K562 (cell line): ENCODE results near the gene CD9. TPM values are rescaled to one million over a fixed set of nuclear protein-coding genes. Genes with fewer than 3 reads are reported as not detected.

Experiments used
- ATAC-seq: fragments of 200-7000 bp; cut with Tn5 transposase; 3 replicates; pipeline ENCODE4 v1.9.1; 2020; ENCODE audit warnings: moderate library complexity
- BruUV-seq: library from RNA; stranded (reverse); fragments of 400-500 nt; replicated peaks from 2 replicates; lab custom pipeline; 2021; lab: Mats Ljungman, UMichigan
- CTCF ChIA-PET: fragments of 300-600 bp; formaldehyde crosslinking; extraction: SDS; loops from one replicate; lab custom pipeline; 2021; ENCODE audit warnings: low intra/inter-chr PET ratio; lab: Yijun Ruan, JAX
- POLR2A ChIA-PET: fragments of 300-600, 350-650 bp; sonication (Branson Sonifier 250); formaldehyde crosslinking; extraction: SDS; loops from one replicate; lab custom pipeline; 2021; ENCODE audit warnings: antibody characterized with exemption, inconsistent platforms; lab: Yijun Ruan, JAX
- DNase-seq, 4 experiments: peaks; one replicate each; pipeline versions ENCODE4 v3.0.0 to v3.0.0-alpha.2; 2011 to 2018; ENCODE audit warnings: low spot score in 3 of 4, mixed read lengths in 3 of 4; ENCODE audit errors: extremely low read depth in 1 of 4
- FAIRE-seq: peaks from 2 replicates; lab custom pipeline; 2011; peaks lifted over from hg19 to GRCh38; lab: Jason Lieb, UNC
- H2AFZ ChIP-seq: 2 replicates; pipeline ENCODE4 v1.6.0; 2011; ENCODE audit warnings: low read depth, low read length, control low read depth, inconsistent platforms
- H3K27ac ChIP-seq: fragments of 200-600 bp; 3 replicates; pipeline ENCODE4 v1.8.0; 2011; ENCODE audit warnings: low read depth, mild to moderate bottlenecking, control low read depth, inconsistent platforms, low read length, moderate library complexity, mixed read lengths; ENCODE audit errors: extremely low read depth
- H3K27me3 ChIP-seq, 2 experiments: fragments of 300-600 bp in 1 of 2; 2 replicates in 1 of 2; 3 replicates in 1 of 2; pipeline versions ENCODE4 v1.6.0 to v1.8.0; 2011; ENCODE audit warnings: inconsistent platforms in 2 of 2, low read length in 2 of 2, mild to moderate bottlenecking in 1 of 2, mixed read lengths in 1 of 2, moderate library complexity in 1 of 2; ENCODE audit not compliant: control insufficient read depth in 2 of 2, insufficient read depth in 2 of 2
- H3K36me3 ChIP-seq: fragments of 300-600 bp; 3 replicates; pipeline ENCODE4 v1.8.0; 2011; ENCODE audit warnings: mild to moderate bottlenecking, low read length, inconsistent platforms; ENCODE audit not compliant: control insufficient read depth, insufficient read depth
- H3K4me1 ChIP-seq, 2 experiments: fragments of 200-600 bp in 1 of 2; replicated peaks in 1 of 2; 2 replicates in 1 of 2; 3 replicates in 1 of 2; pipeline versions ENCODE4 v1.5.1 to v1.8.0; 2011; ENCODE audit warnings: inconsistent platforms in 2 of 2, low read length in 2 of 2, mild to moderate bottlenecking in 1 of 2, mixed read lengths in 1 of 2, moderate library complexity in 1 of 2; ENCODE audit not compliant: control insufficient read depth in 2 of 2, insufficient read depth in 2 of 2
- H3K4me2 ChIP-seq: 2 replicates; pipeline ENCODE4 v1.6.1; 2011; ENCODE audit warnings: low read length, control low read depth, inconsistent platforms, mixed read lengths; ENCODE audit not compliant: insufficient read depth
- H3K4me3 ChIP-seq: fragments of 200-600 bp; sonication (generic), shearing (Covaris generic); 2 replicates; pipeline ENCODE4 v1.5.1; 2016; ENCODE audit warnings: control low read depth, inconsistent platforms
- H3K79me2 ChIP-seq: fragments of 200-600 bp; 3 replicates; pipeline ENCODE4 v1.8.0; 2011; ENCODE audit warnings: low read length, inconsistent platforms; ENCODE audit not compliant: control insufficient read depth, insufficient read depth
- H3K9ac ChIP-seq, 2 experiments: 2 replicates each; pipeline versions ENCODE4 v1.6.0 to v1.6.1; 2011; ENCODE audit warnings: low read depth in 2 of 2, low read length in 2 of 2, control low read depth in 1 of 2, inconsistent platforms in 1 of 2, mild to moderate bottlenecking in 1 of 2, mixed read lengths in 1 of 2; ENCODE audit not compliant: insufficient read depth in 1 of 2
- H3K9me1 ChIP-seq: one replicate; pipeline ENCODE4 v1.6.0; 2011; ENCODE audit warnings: inconsistent platforms, mild to moderate bottlenecking, low read length, moderate library complexity; ENCODE audit not compliant: control insufficient read depth, insufficient read depth
- H3K9me3 ChIP-seq: replicated peaks from 2 replicates; pipeline ENCODE4 v1.5.1; 2011; ENCODE audit warnings: low read depth, low read length, inconsistent platforms; ENCODE audit not compliant: control insufficient read depth, insufficient read depth
- H4K20me1 ChIP-seq: replicated peaks from 2 replicates; pipeline ENCODE4 v1.6.1; 2011; ENCODE audit warnings: low read length, inconsistent platforms, mixed read lengths; ENCODE audit not compliant: control insufficient read depth, insufficient read depth
- CBX3 ChIP-seq, 2 experiments: IDR thresholded peaks; 1 replicate in 1 of 2; 2 replicates in 1 of 2; pipeline ENCODE4 v1.6.1; 2012; ENCODE audit warnings: inconsistent platforms in 2 of 2, low read length in 2 of 2, borderline replicate concordance in 1 of 2, control low read depth in 1 of 2
- EP300 ChIP-seq: IDR thresholded peaks from 2 replicates; pipeline ENCODE4 v1.6.1; 2012; ENCODE audit warnings: low read length, improper control_type of control experiment
- MCM2 ChIP-seq: fragments of 450-650 bp; IDR thresholded peaks from 2 replicates; pipeline ENCODE4 v1.6.1; 2017; ENCODE audit warnings: low read depth, mild to moderate bottlenecking
- PHF8 ChIP-seq: fragments of 200-600 bp; sonication (generic); IDR thresholded peaks from 2 replicates; pipeline ENCODE4 v1.6.1; 2012; ENCODE audit warnings: mixed run types, mild to moderate bottlenecking, inconsistent platforms, low read length, moderate library complexity, borderline replicate concordance
- RBFOX2 ChIP-seq: fragments of 200-400 bp; formaldehyde crosslinking; IDR thresholded peaks from 2 replicates; pipeline ENCODE4 v1.6.1; 2017; ENCODE audit warnings: low read depth, mild to moderate bottlenecking, low read length, moderate library complexity
- SMAD1 ChIP-seq: fragments of 150-350 bp; IDR thresholded peaks from 2 replicates; pipeline ENCODE4 v1.6.1; 2014; ENCODE audit warnings: low read length, low read depth; ENCODE audit not compliant: partially characterized antibody
- SMAD3 ChIP-seq: fragments of 450-650 bp; formaldehyde crosslinking; conservative IDR thresholded peaks from 2 replicates; pipeline ENCODE4 v1.4.0; 2020; ENCODE audit warnings: mild to moderate bottlenecking
- SMAD4 ChIP-seq: fragments of 250-450 bp; sonication (Bioruptor Pico); conservative IDR thresholded peaks from 2 replicates; pipeline ENCODE4 v1.8.0; 2021; ENCODE audit warnings: inconsistent platforms, mild to moderate bottlenecking, moderate library complexity
- ZBED1 ChIP-seq: IDR thresholded peaks from 2 replicates; pipeline ENCODE4 v1.6.1; 2014
- ZNF79 ChIP-seq: fragments of 250-450 bp; sonication (Bioruptor Pico); IDR thresholded peaks from 2 replicates; pipeline ENCODE4 v1.4.0; 2020; ENCODE audit warnings: low read depth, mild to moderate bottlenecking, moderate library complexity
- WGBS: fragments of 100-300 bp; shearing (Covaris generic); methylation state at CpG from one replicate; pipeline ENCODE4 v1.1.6; 2016; ENCODE audit warnings: low coverage, mixed read lengths; ENCODE audit not compliant: insufficient coverage; ENCODE audit errors: missing lambda C conversion rate; 5-methylcytosine and 5-hydroxymethylcytosine counted together
- in situ Hi-C: fragments of 300-500 bp; cut with MboI; formaldehyde crosslinking; loops from 4 replicates; pipeline ENCODE4 v1.15.0; 2018; ENCODE audit warnings: inconsistent platforms, mixed read lengths
- intact Hi-C: fragments of 100-400 bp; cut with micrococcal nuclease; formaldehyde crosslinking; loops from 2 replicates; pipeline ENCODE4 v1.14.2; 2022
- polyA plus RNA-seq, 8 experiments: library from polyadenylated mRNA; depleted of rRNA in 4 of 8; stranded (reverse) in 5 of 8; unstranded in 3 of 8; fragments of >200 nt; fragmentation: Nextera tagmentation in 2 of 8; fragmentation: Illumina TruSeq in 1 of 8; extraction: Ambion mirVana in 2 of 8; extraction: Trizol in 1 of 8; gene quantifications; 2 replicates each; pipeline versions ENCODE4 v1.2.1 to v1.2.3, GENCODE V29; 2011 to 2014; ENCODE audit warnings: inconsistent platforms in 1 of 8, missing spikeins in 1 of 8
- total RNA-seq, 7 experiments: library from RNA; depleted of rRNA in 6 of 7; stranded (reverse); fragments of >200 nt in 6 of 7; fragmentation: Illumina TruSeq in 2 of 7; extraction: Trizol in 2 of 7; gene quantifications; 2 replicates each; pipeline versions ENCODE4 v1.2.1 to v1.2.3, GENCODE V29; 2011 to 2021; ENCODE audit warnings: low replicate concordance in 1 of 7
- TF ChIP-seq, protein P1 (sequence below): fragments of 450-650 bp; formaldehyde crosslinking; IDR thresholded peaks from 2 replicates; pipeline ENCODE4 v1.4.0; 2020; ENCODE audit warnings: mild to moderate bottlenecking, moderate library complexity
- TF ChIP-seq, protein P2 (sequence below): IDR thresholded peaks from 2 replicates; pipeline ENCODE4 v1.6.1; 2016; ENCODE audit warnings: missing genetic modification characterization, missing compliant biosample characterization
- TF ChIP-seq, protein P3 (sequence below): fragments of 450-650 bp; IDR thresholded peaks from 2 replicates; pipeline ENCODE4 v1.6.1; 2017; ENCODE audit warnings: antibody characterized with exemption, mild to moderate bottlenecking

CD9 gene
- total and polyA plus RNA-seq, 9 of the 15 experiments (the other 6 are each of a cell fraction or from before 2014, with no cell fraction given) = 0.43 to 5.6 (median 0.62) TPM

DNA sequence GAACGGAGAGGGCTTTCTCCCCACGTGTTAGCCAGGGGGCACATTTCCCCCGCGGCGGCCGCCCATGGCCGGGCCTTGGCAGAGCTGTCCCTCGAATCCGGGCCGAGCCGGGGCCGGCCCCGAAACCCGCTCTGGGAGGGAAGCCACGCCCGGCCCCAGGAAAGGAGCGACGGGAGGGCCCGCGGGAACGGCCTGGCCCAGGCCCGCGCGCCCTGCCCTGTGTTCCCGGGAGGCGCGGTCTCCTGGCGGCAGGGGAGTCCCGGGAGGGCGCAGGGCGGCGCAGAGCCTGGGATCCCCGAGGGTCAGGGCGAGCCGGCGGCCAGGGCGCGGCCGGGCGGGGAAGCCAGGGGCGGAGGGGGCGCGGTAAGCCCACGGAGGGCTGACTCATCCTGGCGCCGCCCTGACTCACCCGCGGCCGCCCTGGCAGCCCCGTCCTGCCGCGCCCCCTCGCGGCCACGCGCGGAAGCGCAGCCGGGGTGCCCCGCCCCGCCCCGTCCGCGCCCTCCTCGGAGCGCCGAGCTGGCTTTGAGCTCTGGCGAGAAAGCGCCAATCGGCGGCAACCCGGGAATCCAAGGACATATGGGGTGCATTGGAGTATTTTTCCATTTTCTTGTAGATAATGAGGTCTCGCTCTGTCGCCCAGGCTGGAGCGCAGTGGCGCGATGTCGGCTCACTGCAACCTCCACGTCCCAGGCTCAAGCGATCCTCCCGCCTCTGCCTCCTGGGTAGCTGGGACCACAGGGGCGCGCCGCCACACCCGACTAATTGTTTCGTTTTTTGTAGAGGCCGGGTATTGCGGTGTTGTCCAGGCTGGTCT is 78.4 kb downstream of the CD9 start:
- Histone ChIP-seq H3K9ac (peak overlapping the region; percentile 59 to 82; a peak in 3 of 4 replicates), H3K36me3 (no peaks in the 10 kb centered on the region), H3K4me1 (peaks cover 6 to 20% of the 10 kb centered on the region in 2 experiments; a peak in 4 of 5 replicates), H3K27ac (peak overlapping the region; percentile 25; the same call in 2 of the 3 replicates), H4K20me1 (no peaks in the 10 kb centered on the region; the same call in 1 of the 2 replicates), H3K4me3 (peak overlapping the region; percentile 40), H3K27me3 (peaks cover 6 to 7% of the 10 kb centered on the region in 2 experiments; a peak in 4 of 5 replicates), H3K79me2 (no peaks in the 10 kb centered on the region), H3K9me3 (no peaks in the 10 kb centered on the region), H3K9me1 (no peaks in the 10 kb centered on the region), H3K4me2 (peak overlapping the region; percentile 55), H2AFZ (peak overlapping the region; percentile 77)
- DNase-seq = peak; percentile 84 to 93 (median 90)
- WGBS = 6% methylated on average over 16 of the region's 88 CpGs
- peak; percentile 99 for ATAC-seq
- in situ Hi-C loops (loop anchor here (5.0 kb wide), 2 partner anchors 71 to 211 kb away; no protein-coding TSS in a partner anchor), intact Hi-C loops (no loop called here)
- FAIRE-seq = peak; percentile 51
- ChIA-PET POLR2A (interaction anchor here (1.0 kb wide), 1 partner anchor 37 kb away, joined by 3 read pairs; no protein-coding TSS in a partner anchor), CTCF (interaction anchor here (0.7 to 2.9 kb wide), 5 partner anchors 74 to 216 kb away, joined by 4 to 23 read pairs (median 5); no protein-coding TSS in a partner anchor)
- BruUV-seq = no TSS peak
- no peak for TF ChIP-seq CBX3 (IDR thresholded peaks at IDR 0.05; ENCODE audit: borderline replicate concordance in 1 of 2, low read length in 2 of 2)
- TF ChIP-seq, protein P1, sequence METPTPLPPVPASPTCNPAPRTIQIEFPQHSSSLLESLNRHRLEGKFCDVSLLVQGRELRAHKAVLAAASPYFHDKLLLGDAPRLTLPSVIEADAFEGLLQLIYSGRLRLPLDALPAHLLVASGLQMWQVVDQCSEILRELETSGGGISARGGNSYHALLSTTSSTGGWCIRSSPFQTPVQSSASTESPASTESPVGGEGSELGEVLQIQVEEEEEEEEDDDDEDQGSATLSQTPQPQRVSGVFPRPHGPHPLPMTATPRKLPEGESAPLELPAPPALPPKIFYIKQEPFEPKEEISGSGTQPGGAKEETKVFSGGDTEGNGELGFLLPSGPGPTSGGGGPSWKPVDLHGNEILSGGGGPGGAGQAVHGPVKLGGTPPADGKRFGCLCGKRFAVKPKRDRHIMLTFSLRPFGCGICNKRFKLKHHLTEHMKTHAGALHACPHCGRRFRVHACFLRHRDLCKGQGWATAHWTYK (CRISPR knock-in tag) = 0 out of 2 replicates have a peak, but pooled peaks have one; percentile 24
- no peak for TF ChIP-seq SMAD1
- TF ChIP-seq SMAD4 (CRISPR knock-in tag) = peak; percentile 57; the same call in 1 of the 2 replicates
- TF ChIP-seq, protein P2, sequence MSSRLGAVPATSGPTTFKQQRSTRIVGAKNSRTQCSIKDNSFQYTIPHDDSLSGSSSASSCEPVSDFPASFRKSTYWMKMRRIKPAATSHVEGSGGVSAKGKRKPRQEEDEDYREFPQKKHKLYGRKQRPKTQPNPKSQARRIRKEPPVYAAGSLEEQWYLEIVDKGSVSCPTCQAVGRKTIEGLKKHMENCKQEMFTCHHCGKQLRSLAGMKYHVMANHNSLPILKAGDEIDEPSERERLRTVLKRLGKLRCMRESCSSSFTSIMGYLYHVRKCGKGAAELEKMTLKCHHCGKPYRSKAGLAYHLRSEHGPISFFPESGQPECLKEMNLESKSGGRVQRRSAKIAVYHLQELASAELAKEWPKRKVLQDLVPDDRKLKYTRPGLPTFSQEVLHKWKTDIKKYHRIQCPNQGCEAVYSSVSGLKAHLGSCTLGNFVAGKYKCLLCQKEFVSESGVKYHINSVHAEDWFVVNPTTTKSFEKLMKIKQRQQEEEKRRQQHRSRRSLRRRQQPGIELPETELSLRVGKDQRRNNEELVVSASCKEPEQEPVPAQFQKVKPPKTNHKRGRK (tag) = no peak
- TF ChIP-seq PHF8 = peak; percentile 36; the same call in 1 of the 2 replicates
- TF ChIP-seq EP300 = 0 out of 2 replicates have a peak, but pooled peaks have one; percentile 10
- TF ChIP-seq, protein P3, sequence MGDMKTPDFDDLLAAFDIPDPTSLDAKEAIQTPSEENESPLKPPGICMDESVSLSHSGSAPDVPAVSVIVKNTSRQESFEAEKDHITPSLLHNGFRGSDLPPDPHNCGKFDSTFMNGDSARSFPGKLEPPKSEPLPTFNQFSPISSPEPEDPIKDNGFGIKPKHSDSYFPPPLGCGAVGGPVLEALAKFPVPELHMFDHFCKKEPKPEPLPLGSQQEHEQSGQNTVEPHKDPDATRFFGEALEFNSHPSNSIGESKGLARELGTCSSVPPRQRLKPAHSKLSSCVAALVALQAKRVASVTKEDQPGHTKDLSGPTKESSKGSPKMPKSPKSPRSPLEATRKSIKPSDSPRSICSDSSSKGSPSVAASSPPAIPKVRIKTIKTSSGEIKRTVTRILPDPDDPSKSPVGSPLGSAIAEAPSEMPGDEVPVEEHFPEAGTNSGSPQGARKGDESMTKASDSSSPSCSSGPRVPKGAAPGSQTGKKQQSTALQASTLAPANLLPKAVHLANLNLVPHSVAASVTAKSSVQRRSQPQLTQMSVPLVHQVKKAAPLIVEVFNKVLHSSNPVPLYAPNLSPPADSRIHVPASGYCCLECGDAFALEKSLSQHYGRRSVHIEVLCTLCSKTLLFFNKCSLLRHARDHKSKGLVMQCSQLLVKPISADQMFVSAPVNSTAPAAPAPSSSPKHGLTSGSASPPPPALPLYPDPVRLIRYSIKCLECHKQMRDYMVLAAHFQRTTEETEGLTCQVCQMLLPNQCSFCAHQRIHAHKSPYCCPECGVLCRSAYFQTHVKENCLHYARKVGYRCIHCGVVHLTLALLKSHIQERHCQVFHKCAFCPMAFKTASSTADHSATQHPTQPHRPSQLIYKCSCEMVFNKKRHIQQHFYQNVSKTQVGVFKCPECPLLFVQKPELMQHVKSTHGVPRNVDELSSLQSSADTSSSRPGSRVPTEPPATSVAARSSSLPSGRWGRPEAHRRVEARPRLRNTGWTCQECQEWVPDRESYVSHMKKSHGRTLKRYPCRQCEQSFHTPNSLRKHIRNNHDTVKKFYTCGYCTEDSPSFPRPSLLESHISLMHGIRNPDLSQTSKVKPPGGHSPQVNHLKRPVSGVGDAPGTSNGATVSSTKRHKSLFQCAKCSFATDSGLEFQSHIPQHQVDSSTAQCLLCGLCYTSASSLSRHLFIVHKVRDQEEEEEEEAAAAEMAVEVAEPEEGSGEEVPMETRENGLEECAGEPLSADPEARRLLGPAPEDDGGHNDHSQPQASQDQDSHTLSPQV = 0 out of 2 replicates have a peak, but pooled peaks have one; percentile 37
- TF ChIP-seq MCM2 = no peak
- TF ChIP-seq ZNF79 (CRISPR knock-in tag) = no peak
- TF ChIP-seq SMAD3 = no peak
- TF ChIP-seq RBFOX2 = peak; percentile 58
- TF ChIP-seq ZBED1 = no peak
